CD4-positive, alpha-beta memory T cell (primary cell): ENCODE measurements around the gene GRM4. TPM values are rescaled to one million over a fixed set of nuclear protein-coding genes. Genes with fewer than 3 reads are reported as not detected.

ENCODE experiments used
- CTCF ChIA-PET: fragments of 350-600 bp; sonication (Branson Sonifier 250); formaldehyde crosslinking; loops from one replicate; lab custom pipeline; 2021; ENCODE audit warnings: inconsistent platforms; ENCODE audit not compliant: partially characterized antibody; lab: Charles Lee
- POLR2A ChIA-PET: fragments of 350-600 bp; sonication (Branson Sonifier 250); formaldehyde crosslinking; loops from one replicate; lab custom pipeline; 2021; ENCODE audit not compliant: partially characterized antibody; lab: Charles Lee
- DNase-seq, 5 donors: peaks; one replicate each; pipeline versions ENCODE4 v3.0.0 to v3.0.0-alpha.2; 2020 to 2022; ENCODE audit warnings: mixed read lengths in 1 of 5
- H3K27ac ChIP-seq: one replicate; pipeline ENCODE4 v1.7.0; 2013; ENCODE audit warnings: low read depth, low read length
- H3K27me3 ChIP-seq: 2 replicates; pipeline ENCODE4 v1.7.0; 2013; ENCODE audit warnings: mild to moderate bottlenecking, low read length, moderate library complexity; ENCODE audit not compliant: insufficient read depth
- H3K36me3 ChIP-seq: 2 replicates; pipeline ENCODE4 v1.7.0; 2013; ENCODE audit warnings: mild to moderate bottlenecking, low read length, moderate library complexity; ENCODE audit not compliant: insufficient read depth
- H3K4me1 ChIP-seq: 2 replicates; pipeline ENCODE4 v1.7.0; 2013; ENCODE audit warnings: mild to moderate bottlenecking, low read length, moderate library complexity; ENCODE audit not compliant: insufficient read depth
- H3K4me3 ChIP-seq, 2 donors: one replicate each; pipeline ENCODE4 v1.7.0; 2013; ENCODE audit warnings: low read length in 2 of 2, mild to moderate bottlenecking in 1 of 2
- H3K9me3 ChIP-seq, 2 donors: one replicate each; pipeline ENCODE4 v1.7.0; 2013; ENCODE audit warnings: low read length in 2 of 2, control low read depth in 1 of 2; ENCODE audit not compliant: control insufficient read depth in 1 of 2
- H3K27ac Mint-ChIP-seq, 7 donors: one replicate each; pipeline ENCODE4 v1.8.0; 2020 to 2021; ENCODE audit warnings: mixed read lengths in 7 of 7, mild to moderate bottlenecking in 6 of 7, inconsistent platforms in 3 of 7, moderate library complexity in 3 of 7
- H3K27me3 Mint-ChIP-seq, 2 donors: one replicate each; pipeline ENCODE4 v1.8.0; 2020 to 2021; ENCODE audit warnings: mixed read lengths in 2 of 2
- H3K36me3 Mint-ChIP-seq, 2 donors: one replicate each; pipeline ENCODE4 v1.8.0; 2020 to 2021; ENCODE audit warnings: mixed read lengths in 2 of 2, inconsistent platforms in 1 of 2, mild to moderate bottlenecking in 1 of 2
- H3K4me1 Mint-ChIP-seq, 4 donors: one replicate each; pipeline ENCODE4 v1.8.0; 2020 to 2021; ENCODE audit warnings: mixed read lengths in 4 of 4, mild to moderate bottlenecking in 1 of 4
- H3K4me3 Mint-ChIP-seq, 8 donors: one replicate each; pipeline ENCODE4 v1.8.0; 2020 to 2021; ENCODE audit warnings: mixed read lengths in 8 of 8, mild to moderate bottlenecking in 7 of 8, moderate library complexity in 6 of 8, inconsistent platforms in 3 of 8
- H3K9me3 Mint-ChIP-seq, 8 donors: one replicate each; pipeline ENCODE4 v1.8.0; 2020 to 2021; ENCODE audit warnings: mixed read lengths in 8 of 8, mild to moderate bottlenecking in 5 of 8, inconsistent platforms in 3 of 8, moderate library complexity in 1 of 8
- intact Hi-C: fragments of 100-400 bp; cut with micrococcal nuclease; formaldehyde crosslinking; loops from one replicate; pipeline ENCODE4 v1.15.1; 2023
- polyA plus RNA-seq, 2 donors: library from polyadenylated mRNA; unstranded; fragments of 300-500 nt; fragmentation: Illumina TruSeq; gene quantifications; one replicate each; pipeline ENCODE4 v1.2.3, GENCODE V29; 2021
- total RNA-seq, 2 experiments: library from RNA; stranded (reverse); gene quantifications; one replicate each; pipeline ENCODE4 v1.2.3, GENCODE V29; 2021

GRM4 gene
- total and polyA plus RNA-seq, 4 experiments from 2014 or later, result 0.09 TPM; not detected in 3

GRCh38 chr6:34106900-34107299 is 39.0 kb downstream of the GRM4 start:
- Histone ChIP-seq H3K4me1 (no peaks in the 10 kb centered on the region), H3K9me3 (no peaks in the 10 kb centered on the region), H3K4me3 (no peak overlapping the region), H3K27ac (no peak overlapping the region), H3K27me3 (no peaks in the 10 kb centered on the region), H3K36me3 (no peaks in the 10 kb centered on the region)
- H3K9me3 Mint-ChIP-seq, result no peaks in the 10 kb centered on the region
- intact Hi-C loops, result no loop called here
- H3K36me3 Mint-ChIP-seq, result no peaks in the 10 kb centered on the region
- H3K4me1 Mint-ChIP-seq, result no peaks in the 10 kb centered on the region
- no peak overlapping the region for H3K4me3 Mint-ChIP-seq
- CTCF ChIA-PET, result no interaction called here
- no peak overlapping the region for H3K27ac Mint-ChIP-seq
- no peak for DNase-seq
- H3K27me3 Mint-ChIP-seq, result peaks cover 14 to 15% of the 10 kb centered on the region in 2 donors
- POLR2A ChIA-PET, result no interaction called here

GRCh38 chr6:34106421-34106820 is 39.5 kb downstream of the GRM4 start:
- H3K9me3 ChIP-seq, result no peaks in the 10 kb centered on the region
- no peaks in the 10 kb centered on the region for H3K36me3 ChIP-seq
- ChIA-PET POLR2A (no interaction called here), CTCF (no interaction called here)
- no peak for DNase-seq
- Mint-ChIP-seq H3K4me1 (no peaks in the 10 kb centered on the region), H3K36me3 (no peaks in the 10 kb centered on the region), H3K4me3 (no peak overlapping the region), H3K27ac (peak overlapping the region in 1 of 7 donors; percentile 35), H3K9me3 (no peaks in the 10 kb centered on the region), H3K27me3 (peaks cover 11 to 15% of the 10 kb centered on the region in 2 donors)
- H3K4me1 ChIP-seq, result no peaks in the 10 kb centered on the region
- H3K4me3 ChIP-seq, result no peak overlapping the region
- intact Hi-C loops, result no loop called here
- no peaks in the 10 kb centered on the region for H3K27me3 ChIP-seq
- no peak overlapping the region for H3K27ac ChIP-seq

- intact Hi-C loops, result no loop called here
- H3K4me3 Mint-ChIP-seq, result no peak overlapping the region
- no peaks in the 10 kb centered on the region for H3K36me3 Mint-ChIP-seq
- no peak for DNase-seq
- ChIA-PET CTCF (no interaction called here), POLR2A (no interaction called here)
- no peaks in the 10 kb centered on the region for H3K9me3 ChIP-seq
- H3K27ac ChIP-seq, result no peak overlapping the region
- no peaks in the 10 kb centered on the region for H3K4me1 ChIP-seq
- peaks cover 5 to 9% of the 10 kb centered on the region in 2 donors for H3K27me3 Mint-ChIP-seq
- H3K36me3 ChIP-seq, result no peaks in the 10 kb centered on the region
- H3K4me3 ChIP-seq, result no peak overlapping the region
- no peak overlapping the region for H3K27ac Mint-ChIP-seq
- H3K4me1 Mint-ChIP-seq, result no peaks in the 10 kb centered on the region
- no peaks in the 10 kb centered on the region for H3K27me3 ChIP-seq
- no peaks in the 10 kb centered on the region for H3K9me3 Mint-ChIP-seq
Observed at GRCh38 chr6:34104628-34105027, 41.3 kb downstream of the GRM4 start.

GRCh38 chr6:34104186-34104585 is 41.7 kb downstream of the GRM4 start:
- H3K27ac Mint-ChIP-seq, result no peak overlapping the region
- POLR2A ChIA-PET, result no interaction called here
- no peak overlapping the region for H3K4me3 Mint-ChIP-seq
- peaks cover 5 to 9% of the 10 kb centered on the region in 2 donors for H3K27me3 Mint-ChIP-seq
- Histone ChIP-seq H3K36me3 (no peaks in the 10 kb centered on the region), H3K27me3 (no peaks in the 10 kb centered on the region), H3K4me3 (no peak overlapping the region), H3K9me3 (no peaks in the 10 kb centered on the region), H3K27ac (no peak overlapping the region), H3K4me1 (no peaks in the 10 kb centered on the region)
- CTCF ChIA-PET, result no interaction called here
- H3K36me3 Mint-ChIP-seq, result no peaks in the 10 kb centered on the region
- no peak for DNase-seq
- H3K9me3 Mint-ChIP-seq, result no peaks in the 10 kb centered on the region
- no peaks in the 10 kb centered on the region for H3K4me1 Mint-ChIP-seq
- intact Hi-C loops, result no loop called here

- Mint-ChIP-seq H3K36me3 (no peaks in the 10 kb centered on the region), H3K4me1 (no peaks in the 10 kb centered on the region), H3K9me3 (no peaks in the 10 kb centered on the region), H3K27me3 (peaks cover 5 to 6% of the 10 kb centered on the region in 2 donors), H3K27ac (no peak overlapping the region), H3K4me3 (no peak overlapping the region)
- H3K36me3 ChIP-seq, result no peaks in the 10 kb centered on the region
- no peak for DNase-seq
- ChIA-PET CTCF (no interaction called here), POLR2A (no interaction called here)
- intact Hi-C loops, result no loop called here
- H3K27ac ChIP-seq, result no peak overlapping the region
- no peaks in the 10 kb centered on the region for H3K4me1 ChIP-seq
- no peak overlapping the region for H3K4me3 ChIP-seq
- H3K27me3 ChIP-seq, result no peaks in the 10 kb centered on the region
- H3K9me3 ChIP-seq, result no peaks in the 10 kb centered on the region
Observed at GRCh38 chr6:34103321-34103720, 42.6 kb downstream of the GRM4 start.

- Mint-ChIP-seq H3K9me3 (no peaks in the 10 kb centered on the region), H3K36me3 (no peaks in the 10 kb centered on the region), H3K27ac (no peak overlapping the region), H3K4me3 (no peak overlapping the region), H3K4me1 (no peaks in the 10 kb centered on the region), H3K27me3 (peaks cover 5 to 8% of the 10 kb centered on the region in 2 donors)
- intact Hi-C loops, result no loop called here
- DNase-seq, result no peak
- CTCF ChIA-PET, result no interaction called here
- no peak overlapping the region for H3K4me3 ChIP-seq
- H3K9me3 ChIP-seq, result no peaks in the 10 kb centered on the region
- POLR2A ChIA-PET, result no interaction called here
- H3K4me1 ChIP-seq, result no peaks in the 10 kb centered on the region
- no peak overlapping the region for H3K27ac ChIP-seq
- no peaks in the 10 kb centered on the region for H3K27me3 ChIP-seq
- H3K36me3 ChIP-seq, result no peaks in the 10 kb centered on the region
Observed at GRCh38 chr6:34102696-34103095, 43.2 kb downstream of the GRM4 start.

- no peak overlapping the region for H3K4me3 ChIP-seq
- no peaks in the 10 kb centered on the region for H3K36me3 ChIP-seq
- Mint-ChIP-seq H3K9me3 (no peaks in the 10 kb centered on the region), H3K36me3 (no peaks in the 10 kb centered on the region), H3K4me1 (no peaks in the 10 kb centered on the region), H3K4me3 (no peak overlapping the region), H3K27ac (no peak overlapping the region), H3K27me3 (peaks cover 2 to 8% of the 10 kb centered on the region in 2 donors)
- ChIA-PET CTCF (no interaction called here), POLR2A (no interaction called here)
- no peak for DNase-seq
- H3K27me3 ChIP-seq, result no peaks in the 10 kb centered on the region
- no peak overlapping the region for H3K27ac ChIP-seq
- H3K9me3 ChIP-seq, result no peaks in the 10 kb centered on the region
- intact Hi-C loops, result no loop called here
- no peaks in the 10 kb centered on the region for H3K4me1 ChIP-seq
Observed at GRCh38 chr6:34102099-34102656, 43.7 kb downstream of the GRM4 start.

GRCh38 chr6:34100788-34101187 is 45.1 kb downstream of the GRM4 start:
- Histone ChIP-seq H3K27ac (no peak overlapping the region), H3K4me1 (no peaks in the 10 kb centered on the region), H3K27me3 (no peaks in the 10 kb centered on the region), H3K9me3 (no peaks in the 10 kb centered on the region), H3K4me3 (no peak overlapping the region), H3K36me3 (no peaks in the 10 kb centered on the region)
- Mint-ChIP-seq H3K4me3 (no peak overlapping the region), H3K36me3 (no peaks in the 10 kb centered on the region), H3K27me3 (peaks cover 12 to 17% of the 10 kb centered on the region in 2 donors), H3K9me3 (peaks cover 0 to 2% (median 0%) of the 10 kb centered on the region in 8 donors), H3K27ac (no peak overlapping the region), H3K4me1 (no peaks in the 10 kb centered on the region)
- DNase-seq, result no peak
- ChIA-PET CTCF (no interaction called here), POLR2A (no interaction called here)
- intact Hi-C loops, result no loop called here
